Subcutaneous preadipocyte (primary cell): Measurements from ENCODE around the gene FKBP7. TPM values are rescaled to one million over a fixed set of nuclear protein-coding genes. Genes with fewer than 3 reads are reported as not detected.

Experiments used
- total RNA-seq: library from RNA; depleted of rRNA; stranded (reverse); fragments of >200 nt; gene quantifications from 2 replicates; pipeline ENCODE4 v1.2.3, GENCODE V29; 2012

The FKBP7 gene
- 20.5 and 27.6 TPM in 2 replicates for total RNA-seq

DNA sequence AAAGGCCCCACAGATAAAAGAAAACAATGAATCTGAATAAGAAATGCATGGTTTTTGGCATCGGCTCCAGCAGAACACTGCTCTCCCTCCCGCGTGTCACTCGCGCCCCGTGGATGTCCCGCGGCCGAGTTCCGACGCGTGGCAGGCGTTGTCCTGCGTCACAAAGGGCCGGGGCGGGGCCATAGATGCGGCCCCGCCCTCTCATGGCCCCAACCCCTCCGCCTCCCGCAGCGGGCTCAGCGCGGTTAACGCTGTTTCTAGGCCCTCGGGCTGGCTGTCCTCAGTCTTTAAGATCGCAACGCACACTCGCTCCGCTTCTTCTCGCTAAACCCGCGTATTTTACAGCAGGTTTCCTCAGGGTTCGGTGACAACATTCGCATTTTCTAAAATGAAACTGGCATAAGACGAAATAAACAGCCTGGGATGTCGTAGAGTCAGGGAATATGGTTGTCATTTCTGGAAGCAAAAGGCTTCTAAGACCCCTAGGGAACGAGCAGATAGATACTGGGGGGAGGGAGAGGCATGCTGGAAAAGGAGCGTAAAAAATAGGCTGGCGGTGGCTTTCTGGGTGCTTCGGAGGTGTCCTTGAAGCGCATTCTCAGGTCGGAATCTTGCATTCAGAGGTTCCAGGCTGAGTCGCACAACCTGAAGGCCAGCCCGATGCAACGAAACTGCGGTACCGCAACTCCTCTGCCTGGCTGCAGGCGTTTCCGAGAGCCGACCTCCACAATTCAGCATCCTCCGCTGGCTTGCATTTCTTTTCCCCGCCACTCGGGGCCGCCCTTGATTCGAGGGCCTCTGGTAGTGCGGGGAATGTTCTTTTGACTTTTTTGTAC lies at the start of gene FKBP7:
Gene FKBP7, minus strand, starts transcription at position 162 of the 836 bp plus-strand sequence. Its CDS starts 101 bp downstream, at position 61.

GRCh38 chr2:178480227-178481181 lies 2.1 kb upstream of the FKBP7 start, which contains the start of gene PLEKHA3:
PLEKHA3 (plus strand) TSS chr2:178480457; CDS start chr2:178480870, 413 bp downstream.

GRCh38 chr2:178450774-178451525 lies 27.4 kb downstream of the FKBP7 start, which contains the start of the genes PJVK and PRKRA:
PJVK (plus strand) TSS chr2:178451378; CDS start chr2:178453410, 2,032 bp downstream.
PRKRA (minus strand) TSS chr2:178451175; CDS start chr2:178451030, 145 bp downstream.

Other genes with a start within 250 kb of the FKBP7 start
- gene PRKRA, start 27.4 kb downstream of the FKBP7 start, total RNA-seq: 43.6 and 47.0 TPM in 2 replicates
- 0.73 and 0.78 TPM in 2 replicates for gene PJVK, start 27.2 kb downstream of the FKBP7 start, total RNA-seq
- gene PLEKHA3, start 1.9 kb upstream of the FKBP7 start, total RNA-seq: 2.6 and 6.3 TPM in 2 replicates